ENCODE measurements around the gene AR.
A peak's percentile ranks its signal among the peaks of the same experiment; 100 is the strongest.

AR gene

DNA sequence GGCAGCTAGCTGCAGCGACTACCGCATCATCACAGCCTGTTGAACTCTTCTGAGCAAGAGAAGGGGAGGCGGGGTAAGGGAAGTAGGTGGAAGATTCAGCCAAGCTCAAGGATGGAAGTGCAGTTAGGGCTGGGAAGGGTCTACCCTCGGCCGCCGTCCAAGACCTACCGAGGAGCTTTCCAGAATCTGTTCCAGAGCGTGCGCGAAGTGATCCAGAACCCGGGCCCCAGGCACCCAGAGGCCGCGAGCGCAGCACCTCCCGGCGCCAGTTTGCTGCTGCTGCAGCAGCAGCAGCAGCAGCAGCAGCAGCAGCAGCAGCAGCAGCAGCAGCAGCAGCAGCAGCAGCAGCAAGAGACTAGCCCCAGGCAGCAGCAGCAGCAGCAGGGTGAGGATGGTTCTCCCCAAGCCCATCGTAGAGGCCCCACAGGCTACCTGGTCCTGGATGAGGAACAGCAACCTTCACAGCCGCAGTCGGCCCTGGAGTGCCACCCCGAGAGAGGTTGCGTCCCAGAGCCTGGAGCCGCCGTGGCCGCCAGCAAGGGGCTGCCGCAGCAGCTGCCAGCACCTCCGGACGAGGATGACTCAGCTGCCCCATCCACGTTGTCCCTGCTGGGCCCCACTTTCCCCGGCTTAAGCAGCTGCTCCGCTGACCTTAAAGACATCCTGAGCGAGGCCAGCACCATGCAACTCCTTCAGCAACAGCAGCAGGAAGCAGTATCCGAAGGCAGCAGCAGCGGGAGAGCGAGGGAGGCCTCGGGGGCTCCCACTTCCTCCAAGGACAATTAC is 1.4 kb downstream of the AR start:
- Histone ChIP-seq H3K27ac (no peak overlapping the region), H3K79me2 (no peaks in the 10 kb centered on the region), H3K36me3 (ENCODE audit: control insufficient read depth, insufficient read depth, low read length) (no peaks in the 10 kb centered on the region), H3K27me3 (ENCODE audit: control insufficient read depth, insufficient read depth, low read length) (no peaks in the 10 kb centered on the region), H2AFZ (no peak overlapping the region), H3K4me2 (ENCODE audit: low read length) (peak overlapping the region; percentile 49), H3K4me1 (no peaks in the 10 kb centered on the region), H3K9ac (no peak overlapping the region), H3K4me3 (ENCODE audit: low read depth, low read length) (no peak overlapping the region), H3K9me3 (ENCODE audit: control insufficient read depth, low read length) (no peaks in the 10 kb centered on the region)
- TF ChIP-seq, protein P1, sequence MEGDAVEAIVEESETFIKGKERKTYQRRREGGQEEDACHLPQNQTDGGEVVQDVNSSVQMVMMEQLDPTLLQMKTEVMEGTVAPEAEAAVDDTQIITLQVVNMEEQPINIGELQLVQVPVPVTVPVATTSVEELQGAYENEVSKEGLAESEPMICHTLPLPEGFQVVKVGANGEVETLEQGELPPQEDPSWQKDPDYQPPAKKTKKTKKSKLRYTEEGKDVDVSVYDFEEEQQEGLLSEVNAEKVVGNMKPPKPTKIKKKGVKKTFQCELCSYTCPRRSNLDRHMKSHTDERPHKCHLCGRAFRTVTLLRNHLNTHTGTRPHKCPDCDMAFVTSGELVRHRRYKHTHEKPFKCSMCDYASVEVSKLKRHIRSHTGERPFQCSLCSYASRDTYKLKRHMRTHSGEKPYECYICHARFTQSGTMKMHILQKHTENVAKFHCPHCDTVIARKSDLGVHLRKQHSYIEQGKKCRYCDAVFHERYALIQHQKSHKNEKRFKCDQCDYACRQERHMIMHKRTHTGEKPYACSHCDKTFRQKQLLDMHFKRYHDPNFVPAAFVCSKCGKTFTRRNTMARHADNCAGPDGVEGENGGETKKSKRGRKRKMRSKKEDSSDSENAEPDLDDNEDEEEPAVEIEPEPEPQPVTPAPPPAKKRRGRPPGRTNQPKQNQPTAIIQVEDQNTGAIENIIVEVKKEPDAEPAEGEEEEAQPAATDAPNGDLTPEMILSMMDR (IDR thresholded peaks at IDR 0.05) = no peak

DNA sequence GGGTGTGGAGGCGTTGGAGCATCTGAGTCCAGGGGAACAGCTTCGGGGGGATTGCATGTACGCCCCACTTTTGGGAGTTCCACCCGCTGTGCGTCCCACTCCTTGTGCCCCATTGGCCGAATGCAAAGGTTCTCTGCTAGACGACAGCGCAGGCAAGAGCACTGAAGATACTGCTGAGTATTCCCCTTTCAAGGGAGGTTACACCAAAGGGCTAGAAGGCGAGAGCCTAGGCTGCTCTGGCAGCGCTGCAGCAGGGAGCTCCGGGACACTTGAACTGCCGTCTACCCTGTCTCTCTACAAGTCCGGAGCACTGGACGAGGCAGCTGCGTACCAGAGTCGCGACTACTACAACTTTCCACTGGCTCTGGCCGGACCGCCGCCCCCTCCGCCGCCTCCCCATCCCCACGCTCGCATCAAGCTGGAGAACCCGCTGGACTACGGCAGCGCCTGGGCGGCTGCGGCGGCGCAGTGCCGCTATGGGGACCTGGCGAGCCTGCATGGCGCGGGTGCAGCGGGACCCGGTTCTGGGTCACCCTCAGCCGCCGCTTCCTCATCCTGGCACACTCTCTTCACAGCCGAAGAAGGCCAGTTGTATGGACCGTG is 2.2 kb downstream of the AR start:
- peak overlapping the region; percentile 34 for H3K4me3 ChIP-seq (ENCODE audit: low read depth, low read length)
- peak overlapping the region; percentile 53 for H3K4me2 ChIP-seq (ENCODE audit: low read length)
- no peak overlapping the region for H2AFZ ChIP-seq
- H3K79me2 ChIP-seq = no peaks in the 10 kb centered on the region
- no peaks in the 10 kb centered on the region for H3K36me3 ChIP-seq (ENCODE audit: control insufficient read depth, insufficient read depth, low read length)
- no peaks in the 10 kb centered on the region for H3K9me3 ChIP-seq (ENCODE audit: control insufficient read depth, low read length)
- TF ChIP-seq, protein P1 (IDR thresholded peaks at IDR 0.05) = no peak
- no peak overlapping the region for H3K27ac ChIP-seq
- no peak overlapping the region for H3K9ac ChIP-seq
- H3K4me1 ChIP-seq = no peaks in the 10 kb centered on the region
- H3K27me3 ChIP-seq (ENCODE audit: control insufficient read depth, insufficient read depth, low read length) = no peaks in the 10 kb centered on the region

DNA sequence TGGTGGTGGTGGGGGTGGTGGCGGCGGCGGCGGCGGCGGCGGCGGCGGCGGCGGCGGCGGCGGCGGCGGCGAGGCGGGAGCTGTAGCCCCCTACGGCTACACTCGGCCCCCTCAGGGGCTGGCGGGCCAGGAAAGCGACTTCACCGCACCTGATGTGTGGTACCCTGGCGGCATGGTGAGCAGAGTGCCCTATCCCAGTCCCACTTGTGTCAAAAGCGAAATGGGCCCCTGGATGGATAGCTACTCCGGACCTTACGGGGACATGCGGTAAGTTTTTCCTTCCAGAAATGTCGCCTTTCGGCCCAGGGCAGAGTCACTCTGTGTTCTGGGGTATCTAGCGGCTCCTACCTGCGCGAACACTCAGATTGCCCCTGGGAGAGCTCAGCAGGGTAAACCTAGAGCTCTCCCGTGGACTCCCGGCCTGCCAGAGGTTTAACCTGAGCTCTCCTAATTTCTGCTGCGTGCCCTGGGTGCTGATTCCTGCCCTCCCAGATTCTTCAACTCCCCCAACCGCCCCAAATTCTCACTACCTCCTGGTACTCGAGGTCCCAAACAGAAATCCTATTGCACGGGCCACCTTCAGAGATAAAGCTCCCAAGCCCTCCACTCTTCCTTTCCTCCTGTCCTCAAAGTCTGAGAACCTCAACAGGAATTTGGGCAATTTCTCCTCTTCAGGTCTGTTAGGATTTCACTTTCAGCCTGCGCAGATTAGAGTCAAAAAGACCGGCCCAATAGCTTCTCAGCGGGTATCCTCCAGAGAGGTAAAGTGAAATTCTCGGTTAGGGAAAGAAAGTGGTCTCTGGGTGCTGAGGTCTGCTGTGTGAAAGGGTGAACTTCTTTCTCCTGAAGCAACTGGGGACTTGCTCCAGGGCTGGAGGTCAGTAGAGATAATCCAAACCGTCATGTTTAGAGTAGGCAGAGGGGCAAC is 2.9 kb downstream of the AR start:
- H3K27me3 ChIP-seq (ENCODE audit: control insufficient read depth, insufficient read depth, low read length) = no peaks in the 10 kb centered on the region
- TF ChIP-seq, protein P1 (IDR thresholded peaks at IDR 0.05) = no peak
- no peaks in the 10 kb centered on the region for H3K4me1 ChIP-seq
- no peak overlapping the region for H3K9ac ChIP-seq
- peak overlapping the region; percentile 47 for H3K4me2 ChIP-seq (ENCODE audit: low read length)
- no peak overlapping the region for H3K27ac ChIP-seq
- no peak overlapping the region for H2AFZ ChIP-seq
- no peaks in the 10 kb centered on the region for H3K9me3 ChIP-seq (ENCODE audit: control insufficient read depth, low read length)
- H3K36me3 ChIP-seq (ENCODE audit: control insufficient read depth, insufficient read depth, low read length) = no peaks in the 10 kb centered on the region
- H3K79me2 ChIP-seq = no peaks in the 10 kb centered on the region
- no peak overlapping the region for H3K4me3 ChIP-seq (ENCODE audit: low read depth, low read length)

DNA sequence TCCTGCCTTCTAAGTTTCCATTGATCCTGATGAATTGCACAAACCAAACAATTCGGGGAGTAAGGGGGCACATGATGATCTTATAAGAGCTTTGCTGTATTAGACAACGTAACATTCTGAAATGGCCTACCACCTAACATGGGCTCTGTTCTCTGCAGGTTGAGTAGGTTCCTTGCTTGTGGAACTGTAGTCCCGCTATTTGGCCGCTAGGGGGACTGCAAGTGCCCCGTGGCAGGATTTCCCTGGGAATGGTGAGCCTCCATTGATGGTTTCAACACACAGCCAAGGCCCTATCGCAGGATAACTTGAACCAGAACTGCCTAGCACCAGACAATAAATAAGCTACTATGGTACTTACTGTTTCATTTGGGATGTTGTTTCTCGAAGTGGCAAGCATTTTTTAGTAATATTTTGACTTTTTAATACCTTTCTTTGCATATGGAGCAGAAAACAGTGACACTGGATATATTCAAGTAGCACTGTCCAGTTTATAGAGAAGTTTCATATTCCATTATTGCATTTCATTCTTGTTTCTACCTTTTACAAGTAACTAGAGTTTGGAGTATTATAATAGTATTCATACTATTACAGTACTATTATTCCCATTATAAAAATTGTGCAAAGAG is 11.9 kb downstream of the AR start:
- no peak overlapping the region for H2AFZ ChIP-seq
- H3K79me2 ChIP-seq = no peaks in the 10 kb centered on the region
- TF ChIP-seq, protein P1 (IDR thresholded peaks at IDR 0.05) = peak; percentile 22
- no peaks in the 10 kb centered on the region for H3K36me3 ChIP-seq (ENCODE audit: control insufficient read depth, insufficient read depth, low read length)
- H3K9me3 ChIP-seq (ENCODE audit: control insufficient read depth, low read length) = no peaks in the 10 kb centered on the region
- no peak overlapping the region for H3K4me3 ChIP-seq (ENCODE audit: low read depth, low read length)
- H3K9ac ChIP-seq = no peak overlapping the region
- no peak overlapping the region for H3K4me2 ChIP-seq (ENCODE audit: low read length)
- no peaks in the 10 kb centered on the region for H3K4me1 ChIP-seq
- H3K27ac ChIP-seq = no peak overlapping the region
- H3K27me3 ChIP-seq (ENCODE audit: control insufficient read depth, insufficient read depth, low read length) = no peaks in the 10 kb centered on the region
